Left lobe of liver (tissue), 2 donors: Measurements from ENCODE around the gene COQ7. TPM values are rescaled to one million over a fixed set of nuclear protein-coding genes. Genes with fewer than 3 reads are reported as not detected.

Source experiments
- ATAC-seq: fragments of 200-7000 bp; cut with Tn5 transposase; one replicate; pipeline ENCODE4 v1.9.1; 2020; ENCODE audit warnings: mild to moderate bottlenecking, moderate library complexity
- DNase-seq: peaks from one replicate; pipeline ENCODE4 v3.0.0-alpha.2; 2020; ENCODE audit warnings: low spot score
- total RNA-seq: library from RNA; stranded (reverse); gene quantifications from one replicate; pipeline ENCODE4 v1.2.1, GENCODE V29; 2021
- donor health status: DM: no; HTN: no; CAD: no; lungs with moderate emphysema.
- donor health status: DM: no; HTN: yes; CAD: no.

Gene COQ7
- total RNA-seq, result 8.4 TPM

DNA sequence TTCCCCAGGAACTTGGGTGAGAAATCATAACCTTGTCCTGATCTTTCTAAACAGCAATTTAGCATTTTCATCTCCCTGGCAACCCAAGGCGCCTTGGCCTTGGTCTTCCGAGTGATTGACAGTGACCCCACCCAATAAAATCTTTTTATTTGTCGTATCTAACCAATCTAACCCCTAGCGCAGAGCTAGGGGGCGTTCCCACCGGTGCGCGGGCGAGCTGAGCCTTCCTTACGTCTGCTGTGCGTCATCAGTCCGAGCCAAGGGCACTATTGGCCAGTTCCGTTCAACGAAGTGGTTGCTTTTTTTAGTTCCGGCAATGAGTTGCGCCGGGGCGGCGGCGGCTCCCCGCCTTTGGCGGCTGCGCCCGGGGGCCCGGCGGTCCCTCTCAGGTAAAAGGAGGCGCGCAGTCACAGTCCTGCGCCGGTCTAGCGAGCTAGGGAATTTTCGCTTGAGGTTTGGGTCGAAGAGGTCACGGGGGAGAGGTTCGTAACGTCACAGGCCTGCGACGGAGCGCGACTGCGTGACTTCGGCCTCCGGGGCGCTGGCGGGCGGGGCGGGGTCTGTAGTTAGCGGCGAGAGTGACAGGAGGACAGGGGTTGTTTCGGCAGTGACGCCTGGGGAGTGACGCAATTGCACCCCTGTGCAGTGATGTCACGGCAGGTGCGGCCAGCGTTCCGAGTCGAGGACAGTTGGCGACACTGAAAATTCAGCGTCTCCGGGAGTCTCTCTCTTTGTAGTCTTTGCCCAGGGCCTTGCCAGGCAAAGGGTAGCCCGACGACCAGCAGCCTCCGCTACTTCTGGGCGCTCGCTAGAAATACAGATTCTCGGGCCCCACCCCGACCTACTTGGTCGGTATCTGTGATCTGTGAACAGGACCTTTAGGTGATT lies at the start of gene COQ7:
TSS of gene COQ7 (plus strand) at position 266 of the 888 bp plus-strand sequence. CDS start at position 317, 51 bp downstream.
- DNase-seq (peak; percentile 98), ATAC-seq (peak; percentile 93)

- DNase-seq (no peak), ATAC-seq (no peak)
Observed at GRCh38 chr16:19020689-19021088, 46.7 kb upstream of the COQ7 start.

GRCh38 chr16:19021747-19022146 lies 45.7 kb upstream of the COQ7 start:
- DNase-seq, result no peak
- no peak for ATAC-seq

- ATAC-seq (no peak), DNase-seq (no peak)
Observed at GRCh38 chr16:19027416-19027815, 40.0 kb upstream of the COQ7 start.

DNA sequence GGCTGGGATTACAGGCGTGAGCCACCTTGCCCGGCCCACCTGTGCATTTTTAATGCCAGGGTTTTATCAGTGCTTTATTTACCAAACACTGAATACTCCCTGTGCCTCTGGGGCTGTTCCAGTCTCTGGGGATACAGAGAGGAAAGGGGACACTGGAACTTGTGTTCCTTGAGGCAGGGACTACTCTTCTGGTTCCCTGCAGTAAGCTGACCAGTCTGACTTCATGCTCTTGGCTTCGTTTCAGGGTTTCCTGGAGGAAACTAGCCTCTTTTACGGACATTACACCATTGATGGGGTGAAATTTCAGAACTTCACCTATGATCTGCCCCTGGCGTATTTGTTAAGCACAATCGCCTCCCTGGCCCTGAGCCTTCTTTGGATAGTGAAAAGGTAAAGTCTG lies 37.4 kb upstream of the COQ7 start:
- no peak for ATAC-seq

GRCh38 chr16:19031738-19032137 lies 35.7 kb upstream of the COQ7 start:
- ATAC-seq (no peak), DNase-seq (no peak)

More for the DNA sequence above, 37.4 kb upstream of the COQ7 start:
- DNase-seq, result no peak

DNA sequence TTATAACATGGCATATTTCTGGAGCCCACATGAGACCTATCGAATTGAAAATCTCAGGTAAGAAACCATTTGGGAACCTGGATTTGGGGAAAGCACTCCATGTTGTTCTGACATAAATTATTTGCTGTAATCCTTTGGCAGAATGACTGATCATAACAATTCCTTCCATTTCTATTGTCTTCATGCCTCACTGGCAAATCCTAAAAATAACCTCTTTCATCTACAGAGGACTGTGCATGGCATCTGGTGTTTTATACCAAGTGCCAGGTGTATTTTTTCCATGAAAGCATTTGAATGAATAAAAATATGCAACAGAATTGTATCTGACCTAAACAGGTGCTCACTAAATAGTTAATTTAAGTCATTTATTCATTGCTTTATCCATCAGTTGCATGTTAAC lies 33.7 kb upstream of the COQ7 start:
- no peak for ATAC-seq
- DNase-seq, result no peak

DNA sequence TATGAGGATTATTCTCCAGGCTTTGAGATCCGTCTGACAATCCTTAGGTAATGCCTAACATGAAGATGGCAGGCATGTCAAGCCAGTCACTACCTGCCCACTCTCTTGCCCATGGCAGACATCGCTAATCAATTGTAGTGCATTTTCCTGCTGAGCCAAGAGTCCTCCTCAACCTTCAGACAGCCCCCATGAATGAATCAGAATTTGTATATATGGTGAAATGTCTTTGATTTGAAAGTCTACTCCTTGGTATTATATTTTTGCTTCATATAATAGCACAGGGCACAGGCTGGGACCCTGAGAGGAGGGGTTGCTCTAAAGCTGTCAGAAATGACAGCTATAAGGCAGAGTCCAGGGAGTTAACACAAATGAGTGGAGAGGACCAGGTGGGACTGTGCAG lies 27.0 kb upstream of the COQ7 start:
- ATAC-seq, result no peak
- no peak for DNase-seq

GRCh38 chr16:19044769-19045168 lies 22.6 kb upstream of the COQ7 start:
- ATAC-seq (no peak), DNase-seq (no peak)

DNA sequence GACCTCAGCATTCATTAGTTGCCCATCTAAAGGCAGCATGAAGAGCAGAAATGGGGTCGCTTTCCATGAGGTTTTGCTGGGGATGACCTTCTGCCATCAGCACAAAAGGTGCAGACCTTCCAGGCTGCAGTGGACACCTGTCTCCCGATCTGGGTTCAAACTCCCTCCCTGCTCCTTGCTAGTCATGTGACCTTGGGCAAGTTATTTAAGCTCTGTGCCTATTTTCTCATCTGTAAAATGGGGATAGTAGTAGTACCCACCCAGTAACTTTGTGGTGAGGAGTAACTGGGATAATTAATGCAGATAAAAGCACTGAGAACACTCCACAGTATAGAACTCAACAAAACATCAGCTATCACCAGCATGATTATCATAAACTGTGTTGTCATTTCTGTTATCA lies 21.4 kb upstream of the COQ7 start:
- no peak for DNase-seq
- no peak for ATAC-seq

- no peak for DNase-seq
- ATAC-seq, result no peak
Observed at GRCh38 chr16:19062706-19063105, 4.7 kb upstream of the COQ7 start.

DNA sequence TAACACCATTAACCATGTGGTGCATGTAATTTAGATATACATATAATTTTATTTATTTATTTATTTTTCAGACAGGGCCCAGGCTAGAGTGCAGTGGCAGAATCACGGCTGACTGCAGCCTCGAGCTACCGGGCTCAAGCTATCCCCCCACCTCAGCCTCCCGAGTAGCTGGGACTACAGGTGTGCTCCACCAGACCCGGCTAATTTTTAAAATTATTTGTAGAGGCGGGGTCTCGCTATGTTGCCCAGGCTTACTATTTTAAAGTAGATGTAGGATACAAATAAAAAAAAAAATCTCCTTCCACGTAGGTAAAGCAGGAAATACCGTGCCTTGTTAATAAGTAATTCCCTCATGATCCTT lies 446 bp upstream of the COQ7 start:
- ATAC-seq (no peak), DNase-seq (no peak)

DNA sequence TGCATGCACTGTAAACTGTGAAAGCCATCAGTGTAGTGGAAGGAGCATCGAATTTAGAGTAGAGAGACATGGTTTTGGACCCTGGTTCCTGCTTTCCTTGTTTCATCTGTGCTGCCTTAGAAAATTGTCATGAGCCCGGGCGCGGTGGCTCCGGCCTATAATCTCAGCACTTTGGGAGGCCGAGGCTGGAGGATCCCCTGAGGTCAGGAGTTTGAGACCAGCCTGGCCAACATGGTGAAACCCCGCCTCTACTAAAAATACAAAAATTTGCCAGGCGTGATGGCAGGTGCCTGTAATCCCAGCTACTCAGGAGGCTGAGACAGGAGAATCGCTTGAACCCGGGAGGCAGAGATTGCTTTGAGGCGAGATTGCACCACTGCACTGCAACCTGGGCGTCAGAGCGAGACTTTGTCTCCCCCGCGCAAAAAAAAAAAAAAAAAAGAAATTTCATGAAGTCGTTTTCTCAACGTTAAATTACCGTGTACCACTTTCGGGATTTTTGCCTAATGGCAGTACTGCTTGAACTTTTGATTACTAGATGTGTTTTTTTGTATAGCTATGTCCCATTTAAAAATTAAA lies 912 bp downstream of the COQ7 start:
- DNase-seq (no peak), ATAC-seq (no peak)

DNA sequence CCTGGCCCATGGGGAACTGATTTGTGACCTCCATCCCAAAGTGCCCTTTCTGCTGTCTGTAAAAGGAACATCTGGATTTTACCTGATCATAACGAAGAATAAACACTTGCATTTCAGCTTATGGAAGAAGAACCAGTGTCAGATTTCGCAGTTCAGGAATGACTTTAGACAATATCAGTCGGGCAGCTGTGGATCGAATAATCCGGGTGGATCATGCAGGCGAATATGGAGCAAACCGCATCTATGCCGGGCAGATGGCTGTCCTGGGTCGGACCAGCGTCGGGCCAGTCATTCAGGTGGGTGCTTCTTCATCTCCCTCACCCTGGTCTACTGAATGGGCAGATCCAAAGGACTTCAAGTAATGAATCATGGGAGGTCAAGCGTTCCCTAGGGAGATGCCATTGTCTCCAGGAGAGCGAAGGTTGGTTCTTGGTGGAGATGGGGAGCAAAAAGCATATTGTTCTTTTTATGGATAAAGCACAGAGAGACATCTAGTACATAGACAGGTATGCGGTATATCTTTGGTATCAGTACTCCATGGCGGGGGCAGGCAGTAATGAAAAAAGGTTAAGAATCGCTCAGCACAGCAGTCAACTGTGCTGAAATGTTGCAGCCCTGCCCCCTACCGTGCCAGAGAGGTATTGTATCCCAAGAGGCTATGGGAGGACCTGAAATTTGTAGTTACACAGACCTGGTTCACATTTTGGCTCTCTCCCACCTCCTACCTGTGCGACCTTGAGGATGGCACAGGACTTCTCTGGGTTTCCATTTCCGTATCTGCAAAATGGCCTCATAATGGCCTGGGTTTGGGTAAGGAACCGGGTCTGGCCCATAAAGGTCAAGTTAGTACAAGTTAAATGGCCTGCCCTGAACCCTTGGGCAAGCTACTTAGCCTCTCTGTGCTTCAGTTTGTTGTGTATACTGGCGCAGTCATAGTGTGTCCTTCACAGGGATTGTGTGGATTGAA lies 4.7 kb downstream of the COQ7 start:
- ATAC-seq, result peak; percentile 44
- peak; percentile 63 for DNase-seq

DNA sequence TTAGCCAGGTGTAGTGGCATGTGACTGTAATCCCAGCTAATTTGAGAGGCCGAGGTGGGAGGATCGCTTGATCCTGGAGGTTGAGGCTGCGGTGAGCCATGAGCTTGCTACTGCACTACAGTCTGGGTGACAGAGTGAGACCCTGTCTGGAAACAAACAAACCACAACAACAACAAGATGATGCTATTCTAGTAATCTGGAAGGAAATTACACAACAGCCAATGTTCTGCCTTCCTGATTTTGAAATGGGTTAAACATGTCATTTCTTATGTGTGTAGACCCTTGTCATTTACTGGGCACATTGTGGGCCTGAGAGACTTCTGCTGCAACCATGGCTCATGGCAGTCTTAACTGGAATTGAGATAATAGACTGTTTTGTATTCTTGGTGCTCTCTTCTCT lies 5.9 kb downstream of the COQ7 start:
- ATAC-seq (no peak), DNase-seq (no peak)

DNA sequence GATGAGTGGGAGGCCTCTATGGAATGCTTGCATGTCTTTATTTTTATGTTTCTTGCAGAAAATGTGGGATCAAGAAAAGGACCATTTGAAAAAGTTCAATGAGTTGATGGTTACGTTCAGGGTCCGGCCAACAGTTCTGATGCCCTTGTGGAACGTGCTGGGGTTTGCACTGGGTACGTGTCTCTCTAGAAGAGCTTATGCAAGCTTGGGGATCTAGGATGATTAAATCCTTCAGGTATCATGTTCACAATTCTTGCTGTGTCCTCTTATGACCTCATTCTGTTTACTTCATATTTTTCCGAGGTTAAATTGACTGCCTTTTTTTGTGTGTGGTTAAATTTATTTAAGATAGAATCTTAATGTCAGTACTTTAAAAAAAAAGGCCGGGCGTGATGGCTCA lies 6.4 kb downstream of the COQ7 start:
- ATAC-seq, result no peak
- no peak for DNase-seq

- DNase-seq (no peak), ATAC-seq (no peak)
Observed at GRCh38 chr16:19075511-19075910, 8.1 kb downstream of the COQ7 start.

DNA sequence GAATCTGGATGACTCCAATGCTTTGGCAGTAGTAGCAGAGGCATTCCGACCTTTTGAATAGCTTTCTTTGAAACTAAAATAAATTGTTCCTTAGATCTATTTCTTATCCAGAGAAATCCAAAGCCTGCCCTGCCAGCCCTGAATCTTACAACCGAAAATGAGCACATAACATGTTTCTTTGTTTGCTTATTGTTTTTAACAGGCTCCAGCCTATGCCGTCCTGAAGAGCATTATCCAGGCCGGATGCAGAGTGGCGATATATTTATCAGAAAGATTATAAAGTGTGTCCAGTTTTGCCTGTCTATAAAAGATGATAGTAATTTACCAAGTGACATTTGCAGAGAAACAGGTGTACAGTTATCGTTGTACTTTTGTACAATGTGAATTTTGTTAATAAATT lies 10.5 kb downstream of the COQ7 start:
- no peak for DNase-seq
- no peak for ATAC-seq

GRCh38 chr16:19083670-19084069 lies 16.3 kb downstream of the COQ7 start:
- ATAC-seq, result no peak
- no peak for DNase-seq

DNA sequence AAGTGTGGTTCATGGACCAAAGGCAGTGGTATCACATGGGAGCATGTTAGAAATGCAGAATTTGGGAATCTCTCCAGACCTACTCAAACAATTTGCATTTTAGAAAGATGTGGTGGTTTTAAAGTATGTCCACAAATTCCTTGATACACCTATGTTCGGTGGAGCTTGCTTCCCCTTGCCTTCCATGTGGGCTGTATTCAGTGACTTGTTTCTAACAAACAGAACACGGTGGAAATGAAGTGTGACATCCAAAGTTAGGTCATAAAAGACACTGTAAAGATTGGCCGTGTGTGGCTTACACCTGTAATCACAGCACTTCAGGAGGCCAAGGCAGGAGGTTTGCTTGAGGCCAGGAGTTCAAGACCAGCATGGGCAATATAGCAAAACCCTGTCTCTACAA lies 16.7 kb downstream of the COQ7 start:
- DNase-seq (no peak), ATAC-seq (no peak)

DNA sequence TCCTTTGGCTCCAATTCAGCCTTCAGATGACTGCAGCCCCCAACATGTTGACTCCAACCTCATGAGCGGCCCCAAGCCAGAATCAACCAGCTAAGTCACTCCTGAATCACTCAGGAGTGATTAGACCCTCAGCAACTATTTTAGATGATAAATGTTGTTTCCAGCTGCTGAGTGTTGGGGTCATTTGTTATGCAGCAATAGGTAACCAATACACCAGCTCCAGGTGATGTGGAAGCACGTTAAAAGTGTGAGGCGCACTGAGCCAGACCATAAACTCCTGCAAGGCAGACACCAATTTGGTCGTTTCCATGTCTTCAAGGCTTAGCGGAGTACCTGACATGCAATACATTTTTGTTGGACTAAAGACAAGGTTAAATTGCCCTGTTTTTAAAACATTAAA lies 17.5 kb downstream of the COQ7 start:
- DNase-seq, result no peak
- no peak for ATAC-seq
